WI38 (cell line): Measurements from ENCODE around the gene KLC1.

Source experiments
- H3K4me3 ChIP-seq: 2 replicates; pipeline ENCODE4 v1.5.1; 2011; ENCODE audit warnings: low read depth, mild to moderate bottlenecking, control low read depth, low read length
- CTCF ChIP-seq: IDR thresholded peaks from 2 replicates; pipeline ENCODE4 v1.5.1; 2012; ENCODE audit warnings: low read depth, mild to moderate bottlenecking, control low read depth, low read length

KLC1 gene

GRCh38 chr14:103726474-103726873 lies 97.5 kb downstream of the KLC1 start:
- TF ChIP-seq CTCF, result no peak
- H3K4me3 ChIP-seq, result no peak overlapping the region

- H3K4me3 ChIP-seq, result no peak overlapping the region
- no peak for TF ChIP-seq CTCF
Observed at GRCh38 chr14:103727313-103727980, 98.4 kb downstream of the KLC1 start.

GRCh38 chr14:103728141-103728540 lies 99.1 kb downstream of the KLC1 start:
- TF ChIP-seq CTCF, result no peak
- H3K4me3 ChIP-seq, result no peak overlapping the region

- no peak for TF ChIP-seq CTCF
- no peak overlapping the region for H3K4me3 ChIP-seq
Observed at GRCh38 chr14:103728721-103729120, 99.7 kb downstream of the KLC1 start.

- no peak for TF ChIP-seq CTCF
Observed at GRCh38 chr14:103729496-103730448, 100.8 kb downstream of the KLC1 start.

GRCh38 chr14:103730490-103731035 lies 101.6 kb downstream of the KLC1 start:
- TF ChIP-seq CTCF, result no peak
- H3K4me3 ChIP-seq, result no peak overlapping the region

More at GRCh38 chr14:103729496-103730448, 100.8 kb downstream of the KLC1 start:
- no peak overlapping the region for H3K4me3 ChIP-seq
